HG03439 (cell line): Measurements from ENCODE around the gene ZNF740.

Source experiments
- ATAC-seq: cut with Tn5 transposase; IDR thresholded peaks from one replicate; pipeline ENCODE4 v1.9.1; 2021; ENCODE audit warnings: mild to moderate bottlenecking, moderate library complexity; ENCODE audit not compliant: unreplicated experiment

The ZNF740 gene

GRCh38 chr12:53212931-53213330 lies 32.4 kb downstream of the ZNF740 start:
- ATAC-seq = no peak

DNA sequence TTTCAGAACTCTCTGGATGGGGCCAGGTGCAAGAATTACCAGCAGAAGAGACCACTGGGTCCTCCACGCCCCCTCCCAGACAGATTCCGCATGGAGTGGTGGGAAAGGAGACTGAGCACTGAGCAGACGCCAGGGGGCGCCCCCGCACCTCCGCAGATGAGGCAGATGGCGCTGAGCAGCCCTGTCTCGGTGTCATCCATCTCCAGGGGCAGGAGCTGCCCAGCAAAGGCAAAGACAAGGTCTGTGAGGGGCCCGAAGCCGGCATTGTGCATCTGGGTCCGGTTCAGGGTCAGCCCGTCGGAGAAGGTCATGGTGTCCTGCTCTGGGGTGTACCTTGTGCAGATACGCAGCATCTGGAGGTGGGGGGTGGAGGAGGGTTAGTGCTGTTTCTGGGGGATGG lies 32.8 kb downstream of the ZNF740 start:
- peak; percentile 44 for ATAC-seq

GRCh38 chr12:53214221-53214620 lies 33.7 kb downstream of the ZNF740 start:
- ATAC-seq = no peak

GRCh38 chr12:53214687-53215455 lies 34.3 kb downstream of the ZNF740 start:
- no peak for ATAC-seq

GRCh38 chr12:53215497-53215896 lies 35.0 kb downstream of the ZNF740 start:
- ATAC-seq = no peak

DNA sequence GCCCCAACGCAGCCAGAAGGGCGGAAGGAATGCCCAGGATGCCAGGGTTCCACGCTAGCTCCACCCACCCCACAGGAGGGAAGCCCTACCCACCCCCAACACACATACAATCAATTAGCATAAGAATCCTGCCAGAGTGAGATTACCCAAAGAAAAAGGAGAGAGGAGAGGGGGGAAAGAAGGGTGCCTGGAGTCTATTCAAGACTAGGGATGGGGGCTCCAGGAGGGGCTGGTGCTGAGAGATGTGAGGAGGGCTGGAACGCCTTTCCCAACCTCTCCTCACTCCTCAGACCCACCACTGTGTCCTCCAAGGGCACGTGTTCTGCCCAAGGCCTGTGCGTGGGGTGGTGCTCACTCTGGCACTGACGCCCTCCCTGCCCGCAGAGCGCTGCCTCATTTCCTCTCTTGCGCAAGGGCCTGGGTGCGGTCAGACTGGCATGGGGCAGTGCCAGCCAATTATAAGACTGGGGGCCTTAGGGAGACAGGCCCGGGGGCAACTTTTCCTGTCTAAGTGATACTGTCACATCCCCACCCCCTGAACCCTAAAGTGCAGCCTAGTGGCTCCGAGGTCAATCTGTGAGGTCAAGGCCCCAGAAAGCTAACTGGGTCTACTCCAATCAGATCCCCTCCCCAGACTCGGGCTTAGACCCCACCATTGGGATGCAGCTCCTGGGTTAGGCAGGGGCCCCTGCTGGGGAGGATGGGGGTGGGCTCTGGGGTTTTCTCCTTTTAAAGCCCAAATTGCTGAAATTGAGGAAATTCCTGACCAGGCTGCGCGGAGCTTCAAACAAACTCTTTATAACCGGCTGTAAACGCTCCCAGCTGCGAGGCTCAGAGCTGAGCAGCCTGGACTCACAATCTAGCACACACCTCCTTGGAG lies 36.8 kb downstream of the ZNF740 start:
- no peak for ATAC-seq

- ATAC-seq = no peak
Measured at GRCh38 chr12:53217931-53218307, 37.4 kb downstream of the ZNF740 start.

GRCh38 chr12:53218551-53219291 lies 38.2 kb downstream of the ZNF740 start:
- no peak for ATAC-seq

GRCh38 chr12:53219292-53219955 lies 38.9 kb downstream of the ZNF740 start:
- ATAC-seq = no peak

GRCh38 chr12:53219956-53220693 lies 39.6 kb downstream of the ZNF740 start:
- peak; percentile 40 for ATAC-seq

DNA sequence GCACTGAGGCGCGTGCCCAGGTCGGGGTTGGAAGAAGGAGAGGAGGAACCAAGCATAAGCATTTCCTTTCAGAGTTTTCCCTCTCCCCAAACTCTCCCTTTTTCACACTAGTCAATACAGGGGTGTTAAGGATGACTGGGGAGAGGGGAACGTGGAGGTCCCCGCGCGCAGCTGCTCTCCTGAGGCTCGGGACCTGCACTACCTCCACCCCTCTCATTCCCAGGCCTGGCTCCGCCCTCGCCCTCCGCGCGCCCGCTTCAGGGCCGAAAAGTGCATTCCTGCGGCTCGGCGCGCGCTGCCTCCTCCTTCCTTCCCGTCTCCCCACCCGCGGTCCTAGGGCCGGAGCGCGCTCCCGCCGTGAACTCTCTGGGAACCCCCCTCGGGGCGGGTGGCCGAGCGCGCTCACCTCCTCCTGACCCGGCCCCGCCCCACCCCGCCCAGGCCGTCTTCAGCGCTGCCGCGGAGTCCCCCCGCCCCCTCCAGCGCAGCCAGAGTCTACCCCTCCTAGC lies 40.2 kb downstream of the ZNF740 start:
- peak; percentile 51 for ATAC-seq

DNA sequence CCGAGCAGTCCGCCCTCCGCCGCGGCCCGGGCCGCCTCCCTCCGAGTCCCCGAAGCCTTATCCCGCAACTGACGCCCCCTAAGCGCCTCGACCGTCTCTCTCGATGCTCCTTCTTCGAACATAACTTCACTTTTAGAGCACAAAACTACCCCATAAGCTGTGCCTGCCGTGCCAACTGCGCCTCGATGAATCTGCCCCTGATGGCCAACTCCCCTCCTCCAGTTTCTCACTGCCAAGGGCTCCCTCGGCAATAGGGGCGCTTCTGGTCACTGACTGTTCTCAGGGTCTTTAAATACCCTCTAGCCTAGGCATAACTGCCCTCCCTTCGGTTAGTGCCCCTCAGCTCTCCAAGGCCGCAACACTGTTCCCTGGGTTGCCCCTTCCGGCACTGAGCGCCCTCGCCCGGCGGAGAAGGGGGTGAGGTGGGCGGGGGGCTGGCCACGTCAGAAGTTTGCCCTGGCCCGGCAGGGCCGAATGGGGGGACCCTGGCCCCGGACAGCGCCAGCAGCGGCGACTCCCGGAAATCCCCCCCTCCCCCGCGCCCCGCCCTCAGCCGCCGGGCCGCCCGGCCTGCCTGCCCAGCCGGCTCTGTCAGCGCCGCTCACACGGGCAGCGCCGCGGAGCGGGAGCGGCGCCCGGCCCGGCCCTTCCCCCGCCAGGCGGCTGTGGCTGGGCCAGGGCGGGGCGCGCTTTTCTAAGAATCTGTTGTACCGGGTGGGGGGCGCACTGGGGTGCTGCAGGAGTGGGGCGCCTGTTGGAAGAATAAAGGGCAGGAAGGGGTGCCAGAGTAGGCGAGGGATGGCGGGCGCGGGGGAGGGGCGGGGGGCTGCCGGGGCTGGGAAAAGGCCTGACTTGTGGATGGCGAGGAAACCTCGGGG lies 40.9 kb downstream of the ZNF740 start:
- peak; percentile 33 for ATAC-seq

GRCh38 chr12:53222170-53222721 lies 41.7 kb downstream of the ZNF740 start:
- no peak for ATAC-seq

DNA sequence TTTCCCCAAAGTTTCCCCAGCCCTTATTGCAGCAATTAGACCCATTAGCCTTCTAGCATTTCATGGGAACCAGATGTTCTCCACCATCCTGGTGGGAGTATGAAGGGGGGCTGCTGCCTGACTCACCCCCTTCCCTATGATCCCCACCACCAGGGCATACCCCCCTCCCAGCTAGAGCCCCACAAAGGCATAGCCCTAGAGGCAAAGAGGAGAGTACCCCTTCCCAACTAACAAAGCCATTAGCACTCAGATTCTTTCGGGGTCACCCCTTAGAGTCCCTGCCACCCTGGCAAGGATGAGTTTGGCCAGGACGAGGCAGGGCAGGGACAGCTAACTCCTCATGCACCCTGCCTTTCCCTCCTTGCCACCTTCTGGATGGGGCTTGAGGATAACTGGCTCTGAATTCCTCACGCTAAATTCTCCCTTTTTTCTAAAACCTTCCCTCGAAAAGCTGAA lies 42.3 kb downstream of the ZNF740 start:
- no peak for ATAC-seq

- no peak for ATAC-seq
Measured at GRCh38 chr12:53223389-53224060, 43.0 kb downstream of the ZNF740 start.

DNA sequence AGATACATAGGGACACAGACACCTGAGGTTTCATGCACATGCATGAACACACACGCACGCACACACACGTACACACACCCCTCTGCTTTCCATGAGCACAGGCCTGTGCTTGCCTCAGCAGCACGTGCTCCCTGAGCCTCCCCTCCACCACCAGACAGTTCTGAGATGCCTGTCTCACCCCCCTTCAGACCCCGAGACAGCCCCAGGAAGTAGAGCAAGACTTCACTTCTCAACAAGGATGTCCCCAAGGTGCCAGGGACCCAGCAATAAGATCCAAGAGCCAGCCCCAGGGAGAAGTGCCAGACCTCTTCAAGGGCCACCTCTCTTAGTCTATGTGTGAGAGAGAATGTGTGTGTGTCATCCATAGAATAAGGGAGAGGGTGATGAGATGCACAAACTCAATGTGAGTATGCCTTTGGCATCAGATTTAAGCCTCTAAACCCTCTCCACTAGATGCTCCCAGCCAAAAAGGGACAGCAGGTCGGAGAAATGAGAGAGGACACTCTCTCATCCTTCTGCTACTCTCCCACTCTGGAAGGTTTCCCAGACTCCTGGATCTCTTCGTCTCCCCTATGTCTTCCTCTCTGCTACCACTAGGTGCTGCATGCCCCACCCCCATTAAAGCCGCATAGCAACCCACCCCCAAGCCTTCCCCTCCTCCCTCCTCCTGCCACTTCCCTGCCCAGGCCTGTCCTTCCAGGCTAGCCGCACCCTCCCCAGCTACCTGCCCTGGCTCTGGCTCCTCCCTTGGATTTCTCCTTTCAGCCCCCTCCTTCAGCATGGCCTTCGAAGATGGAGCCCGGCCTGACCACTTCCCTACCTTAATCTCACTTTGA lies 43.8 kb downstream of the ZNF740 start:
- ATAC-seq = no peak
